ENCODE results near the gene RIPK3. TPM values are rescaled to one million over a fixed set of nuclear protein-coding genes. Genes with fewer than 3 reads are reported as not detected.

Gene RIPK3
- total and polyA plus RNA-seq, 2 donors from 2014 or later, result 5.1 to 19.5 TPM

GRCh38 chr14:24315243-24315806 is 24.5 kb downstream of the RIPK3 start:
- H3K27me3 ChIP-seq (ENCODE audit: control insufficient read depth, insufficient read depth, low read length), result peaks cover 9% of the 10 kb centered on the region
- H3K9me3 ChIP-seq (ENCODE audit: control insufficient read depth in 2 of 3, insufficient read depth in 1 of 3, low read length in 3 of 3), result no peaks in the 10 kb centered on the region
- DNase-seq (no peak), FAIRE-seq (no peak)
- H3K4me1 ChIP-seq (ENCODE audit: control insufficient read depth in 2 of 3, insufficient read depth in 2 of 3, low read depth in 1 of 3, low read length in 3 of 3), result peaks cover 0 to 25% (median 20%) of the 10 kb centered on the region in 3 donors
- intact Hi-C loops (cut with DNase I), result no loop called here
- no peaks in the 10 kb centered on the region for H3K36me3 ChIP-seq (ENCODE audit: control insufficient read depth in 2 of 3, insufficient read depth in 3 of 3, low read length in 3 of 3)
- TF ChIP-seq CTCF (IDR thresholded peaks at IDR 0.05; ENCODE audit: borderline replicate concordance, extremely low read depth, insufficient read depth), result no peak
- H3K27ac ChIP-seq (ENCODE audit: low read depth in 2 of 2, low read length in 2 of 2), result peak overlapping the region; percentile 53 to 57
- H3K9ac ChIP-seq (ENCODE audit: low read length in 3 of 3), result no peak overlapping the region
- no peak overlapping the region for H3K4me3 ChIP-seq (ENCODE audit: low read length in 3 of 3)

- no peaks in the 10 kb centered on the region for H3K9me3 ChIP-seq (ENCODE audit: control insufficient read depth in 2 of 3, insufficient read depth in 1 of 3, low read length in 3 of 3)
- H3K4me1 ChIP-seq (ENCODE audit: control insufficient read depth in 2 of 3, insufficient read depth in 2 of 3, low read depth in 1 of 3, low read length in 3 of 3), result peaks cover 0 to 32% (median 28%) of the 10 kb centered on the region in 3 donors
- no peaks in the 10 kb centered on the region for H3K36me3 ChIP-seq (ENCODE audit: control insufficient read depth in 2 of 3, insufficient read depth in 3 of 3, low read length in 3 of 3)
- intact Hi-C loops (cut with DNase I), result no loop called here
- FAIRE-seq (no peak), DNase-seq (no peak)
- H3K27me3 ChIP-seq (ENCODE audit: control insufficient read depth, insufficient read depth, low read length), result peaks cover 9% of the 10 kb centered on the region
- TF ChIP-seq CTCF (IDR thresholded peaks at IDR 0.05; ENCODE audit: borderline replicate concordance, extremely low read depth, insufficient read depth), result no peak
- H3K9ac ChIP-seq (ENCODE audit: low read length in 3 of 3), result no peak overlapping the region
- no peak overlapping the region for H3K27ac ChIP-seq (ENCODE audit: low read depth in 2 of 2, low read length in 2 of 2)
- no peak overlapping the region for H3K4me3 ChIP-seq (ENCODE audit: low read length in 3 of 3)
Measured at GRCh38 chr14:24314377-24315193, 25.2 kb downstream of the RIPK3 start.

DNA sequence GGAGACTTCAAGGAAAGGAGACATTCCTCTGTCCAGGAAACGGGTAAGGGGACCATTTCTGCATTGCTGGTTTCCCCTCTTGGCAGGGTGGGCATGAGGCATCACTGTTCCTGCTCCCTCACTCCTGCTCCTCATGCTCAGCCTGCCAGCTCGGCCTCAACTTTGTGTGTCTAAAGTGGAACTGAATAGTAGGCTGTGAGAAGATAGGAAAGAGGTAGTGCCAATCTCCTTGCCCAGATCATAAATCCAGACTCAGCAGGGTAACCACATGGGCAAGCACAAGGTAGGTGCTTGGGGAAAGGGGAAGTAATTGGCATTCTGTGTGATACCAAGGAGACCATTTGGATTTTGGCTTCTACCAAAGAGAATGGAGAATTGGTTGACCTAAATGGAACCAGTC is 25.9 kb downstream of the RIPK3 start:
- Histone ChIP-seq H3K9me3 (ENCODE audit: control insufficient read depth in 2 of 3, insufficient read depth in 1 of 3, low read length in 3 of 3) (no peaks in the 10 kb centered on the region), H3K27ac (ENCODE audit: low read depth in 2 of 2, low read length in 2 of 2) (peak overlapping the region in 1 of 2 donors; percentile 38), H3K9ac (ENCODE audit: low read length in 3 of 3) (no peak overlapping the region), H3K27me3 (ENCODE audit: control insufficient read depth, insufficient read depth, low read length) (peaks cover 9% of the 10 kb centered on the region), H3K36me3 (ENCODE audit: control insufficient read depth in 2 of 3, insufficient read depth in 3 of 3, low read length in 3 of 3) (no peaks in the 10 kb centered on the region), H3K4me1 (ENCODE audit: control insufficient read depth in 2 of 3, insufficient read depth in 2 of 3, low read depth in 1 of 3, low read length in 3 of 3) (peaks cover 0 to 35% (median 29%) of the 10 kb centered on the region in 3 donors), H3K4me3 (ENCODE audit: low read length in 3 of 3) (no peak overlapping the region)
- DNase-seq, result no peak
- FAIRE-seq, result no peak
- intact Hi-C loops (cut with DNase I), result no loop called here
- no peak for TF ChIP-seq CTCF (IDR thresholded peaks at IDR 0.05; ENCODE audit: borderline replicate concordance, extremely low read depth, insufficient read depth)

Measured in kidney (tissue), 14 donors.